Neural cell (in vitro differentiated cells): ENCODE measurements around the gene RAD51B. TPM values are rescaled to one million over a fixed set of nuclear protein-coding genes. Genes with fewer than 3 reads are reported as not detected.

ENCODE experiments used
- H2AFZ ChIP-seq: fragments of 200-600, 300-800 bp; sonication (generic), shearing (Covaris generic); 2 replicates; pipeline ENCODE4 v1.6.0; 2014; ENCODE audit warnings: low read depth, mild to moderate bottlenecking, antibody characterized with exemption, low read length, moderate library complexity
- H3F3A ChIP-seq: fragments of 200-600 bp; shearing (Covaris generic); 2 replicates; pipeline ENCODE4 v1.6.1; 2016; ENCODE audit warnings: mild to moderate bottlenecking, moderate library complexity, mixed read lengths, antibody characterized with exemption, low read length; ENCODE audit not compliant: insufficient read depth, poor library complexity, severe bottlenecking
- H3K27ac ChIP-seq: fragments of 200-600, 300-800 bp; sonication (generic), shearing (Covaris generic); 2 replicates; pipeline ENCODE4 v1.5.1; 2014; ENCODE audit warnings: mild to moderate bottlenecking, low read length, moderate library complexity
- H3K27me3 ChIP-seq: fragments of 300-800, 200-600 bp; sonication (generic), shearing (Covaris generic); 2 replicates; pipeline ENCODE4 v1.6.0; 2014; ENCODE audit warnings: mild to moderate bottlenecking, low read depth, low read length, moderate library complexity; ENCODE audit not compliant: insufficient read depth
- H3K36me3 ChIP-seq: fragments of 300-800, 200-600 bp; sonication (generic), shearing (Covaris generic); 2 replicates; pipeline ENCODE4 v1.5.1; 2014; ENCODE audit warnings: mild to moderate bottlenecking, antibody characterized with exemption, low read length, moderate library complexity; ENCODE audit not compliant: insufficient read depth
- H3K4me2 ChIP-seq: fragments of 300-800, 200-600 bp; sonication (generic), shearing (Covaris generic); 2 replicates; pipeline ENCODE4 v1.6.0; 2014; ENCODE audit warnings: mild to moderate bottlenecking, low read length
- H3K4me3 ChIP-seq: fragments of 300-800, 200-600 bp; sonication (generic), shearing (Covaris generic); 2 replicates; pipeline ENCODE4 v1.5.1; 2014; ENCODE audit warnings: mild to moderate bottlenecking, low read length, moderate library complexity
- H3K79me2 ChIP-seq: fragments of 200-600 bp; shearing (Covaris generic); replicated peaks from 2 replicates; pipeline ENCODE4 v1.6.0; 2014; ENCODE audit warnings: mild to moderate bottlenecking, low read length, moderate library complexity; ENCODE audit not compliant: insufficient read depth
- H3K9ac ChIP-seq: fragments of 300-800, 200-600 bp; sonication (generic), shearing (Covaris generic); 2 replicates; pipeline ENCODE4 v1.6.1; 2016; ENCODE audit warnings: mild to moderate bottlenecking, low read length, mixed read lengths
- H3K9me2 ChIP-seq: fragments of 200-600 bp; shearing (Covaris generic); 2 replicates; pipeline ENCODE4 v1.6.1; 2016; ENCODE audit warnings: mild to moderate bottlenecking, low read length, mixed read lengths; ENCODE audit not compliant: insufficient read depth
- H3K9me3 ChIP-seq: fragments of 200-600, 300-800 bp; sonication (generic), shearing (Covaris generic); 2 replicates; pipeline ENCODE4 v1.6.1; 2016; ENCODE audit warnings: mild to moderate bottlenecking, mixed run types, low read length, moderate library complexity, mixed read lengths
- H4K20me1 ChIP-seq: fragments of 200-600 bp; shearing (Covaris generic); 2 replicates; pipeline ENCODE4 v1.6.1; 2016; ENCODE audit warnings: mild to moderate bottlenecking, mixed run types; ENCODE audit not compliant: insufficient read depth
- EP300 ChIP-seq: fragments of 450-650 bp; conservative IDR thresholded peaks from 2 replicates; pipeline ENCODE4 v1.6.1; 2014; ENCODE audit warnings: antibody characterized with exemption, mild to moderate bottlenecking, moderate library complexity; ENCODE audit not compliant: poor library complexity, severe bottlenecking
- EZH2 ChIP-seq: fragments of 200-600, 300-800 bp; shearing (Covaris generic), sonication (generic); IDR thresholded peaks from 2 replicates; pipeline ENCODE4 v1.6.1; 2014; ENCODE audit warnings: antibody characterized with exemption, low read length, borderline replicate concordance, mild to moderate bottlenecking; ENCODE audit not compliant: insufficient read depth, poor library complexity, severe bottlenecking
- MXI1 ChIP-seq: fragments of 450-650 bp; conservative IDR thresholded peaks from 2 replicates; pipeline ENCODE4 v1.6.1; 2014; ENCODE audit warnings: antibody characterized with exemption, mild to moderate bottlenecking; ENCODE audit not compliant: poor library complexity, severe bottlenecking
- RAD21 ChIP-seq: fragments of 450-650 bp; conservative IDR thresholded peaks from 2 replicates; pipeline ENCODE4 v1.6.1; 2014; ENCODE audit warnings: antibody characterized with exemption, mild to moderate bottlenecking, moderate library complexity
- SMC3 ChIP-seq: fragments of 450-650 bp; conservative IDR thresholded peaks from 2 replicates; pipeline ENCODE4 v1.6.1; 2014; ENCODE audit warnings: antibody characterized with exemption, mild to moderate bottlenecking, moderate library complexity; ENCODE audit not compliant: poor library complexity
- TAF1 ChIP-seq: IDR thresholded peaks from 2 replicates; pipeline ENCODE4 v1.6.1; 2012; ENCODE audit warnings: low read depth
- polyA plus RNA-seq: library from polyadenylated mRNA; depleted of rRNA; stranded (reverse); fragments of >200 nt; gene quantifications from 2 replicates; pipeline ENCODE4 v1.2.3, GENCODE V29; 2014
- TF ChIP-seq, protein P1 (sequence below): IDR thresholded peaks from 2 replicates; pipeline ENCODE4 v1.6.1; 2012; ENCODE audit warnings: borderline replicate concordance
- TF ChIP-seq, protein P2 (sequence below): fragments of 450-650 bp; IDR thresholded peaks from 2 replicates; pipeline ENCODE4 v1.5.1; 2014; ENCODE audit warnings: antibody characterized with exemption, mild to moderate bottlenecking, moderate library complexity; ENCODE audit not compliant: poor library complexity, severe bottlenecking

RAD51B gene
- polyA plus RNA-seq, 1 donor from 2014 or later: 3.1 TPM

DNA sequence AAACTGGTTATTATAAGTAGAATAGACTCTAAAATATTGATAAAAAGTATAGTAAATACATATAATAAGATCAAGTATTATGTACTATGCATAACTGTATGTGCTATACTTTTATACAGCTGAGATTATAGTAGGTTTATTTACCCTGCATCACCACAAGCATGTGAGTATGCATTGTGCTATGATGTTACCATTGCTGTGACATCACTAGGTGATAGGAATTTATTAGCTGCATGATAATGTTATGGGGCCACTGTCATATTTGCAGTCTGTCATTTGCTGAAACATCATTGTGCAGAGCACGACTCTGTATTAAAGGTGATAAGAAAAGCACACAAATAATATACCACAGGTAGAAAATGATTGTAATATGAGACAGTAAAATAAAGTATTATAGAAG, 587.7 kb downstream of the RAD51B start:
- H3F3A ChIP-seq: no peaks in the 10 kb centered on the region
- H3K27me3 ChIP-seq: no peaks in the 10 kb centered on the region
- H3K9ac ChIP-seq: no peak overlapping the region
- H3K4me3 ChIP-seq: no peak overlapping the region
- H3K9me2 ChIP-seq: no peaks in the 10 kb centered on the region
- no peaks in the 10 kb centered on the region for H4K20me1 ChIP-seq
- H3K36me3 ChIP-seq: no peaks in the 10 kb centered on the region
- H3K4me2 ChIP-seq: no peak overlapping the region
- TF ChIP-seq MXI1 (no peak), TAF1 (no peak), EP300 (no peak), RAD21 (no peak), SMC3 (no peak), EZH2 (no peak)
- TF ChIP-seq, protein P1, sequence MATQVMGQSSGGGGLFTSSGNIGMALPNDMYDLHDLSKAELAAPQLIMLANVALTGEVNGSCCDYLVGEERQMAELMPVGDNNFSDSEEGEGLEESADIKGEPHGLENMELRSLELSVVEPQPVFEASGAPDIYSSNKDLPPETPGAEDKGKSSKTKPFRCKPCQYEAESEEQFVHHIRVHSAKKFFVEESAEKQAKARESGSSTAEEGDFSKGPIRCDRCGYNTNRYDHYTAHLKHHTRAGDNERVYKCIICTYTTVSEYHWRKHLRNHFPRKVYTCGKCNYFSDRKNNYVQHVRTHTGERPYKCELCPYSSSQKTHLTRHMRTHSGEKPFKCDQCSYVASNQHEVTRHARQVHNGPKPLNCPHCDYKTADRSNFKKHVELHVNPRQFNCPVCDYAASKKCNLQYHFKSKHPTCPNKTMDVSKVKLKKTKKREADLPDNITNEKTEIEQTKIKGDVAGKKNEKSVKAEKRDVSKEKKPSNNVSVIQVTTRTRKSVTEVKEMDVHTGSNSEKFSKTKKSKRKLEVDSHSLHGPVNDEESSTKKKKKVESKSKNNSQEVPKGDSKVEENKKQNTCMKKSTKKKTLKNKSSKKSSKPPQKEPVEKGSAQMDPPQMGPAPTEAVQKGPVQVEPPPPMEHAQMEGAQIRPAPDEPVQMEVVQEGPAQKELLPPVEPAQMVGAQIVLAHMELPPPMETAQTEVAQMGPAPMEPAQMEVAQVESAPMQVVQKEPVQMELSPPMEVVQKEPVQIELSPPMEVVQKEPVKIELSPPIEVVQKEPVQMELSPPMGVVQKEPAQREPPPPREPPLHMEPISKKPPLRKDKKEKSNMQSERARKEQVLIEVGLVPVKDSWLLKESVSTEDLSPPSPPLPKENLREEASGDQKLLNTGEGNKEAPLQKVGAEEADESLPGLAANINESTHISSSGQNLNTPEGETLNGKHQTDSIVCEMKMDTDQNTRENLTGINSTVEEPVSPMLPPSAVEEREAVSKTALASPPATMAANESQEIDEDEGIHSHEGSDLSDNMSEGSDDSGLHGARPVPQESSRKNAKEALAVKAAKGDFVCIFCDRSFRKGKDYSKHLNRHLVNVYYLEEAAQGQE: no peak
- TF ChIP-seq, protein P2, sequence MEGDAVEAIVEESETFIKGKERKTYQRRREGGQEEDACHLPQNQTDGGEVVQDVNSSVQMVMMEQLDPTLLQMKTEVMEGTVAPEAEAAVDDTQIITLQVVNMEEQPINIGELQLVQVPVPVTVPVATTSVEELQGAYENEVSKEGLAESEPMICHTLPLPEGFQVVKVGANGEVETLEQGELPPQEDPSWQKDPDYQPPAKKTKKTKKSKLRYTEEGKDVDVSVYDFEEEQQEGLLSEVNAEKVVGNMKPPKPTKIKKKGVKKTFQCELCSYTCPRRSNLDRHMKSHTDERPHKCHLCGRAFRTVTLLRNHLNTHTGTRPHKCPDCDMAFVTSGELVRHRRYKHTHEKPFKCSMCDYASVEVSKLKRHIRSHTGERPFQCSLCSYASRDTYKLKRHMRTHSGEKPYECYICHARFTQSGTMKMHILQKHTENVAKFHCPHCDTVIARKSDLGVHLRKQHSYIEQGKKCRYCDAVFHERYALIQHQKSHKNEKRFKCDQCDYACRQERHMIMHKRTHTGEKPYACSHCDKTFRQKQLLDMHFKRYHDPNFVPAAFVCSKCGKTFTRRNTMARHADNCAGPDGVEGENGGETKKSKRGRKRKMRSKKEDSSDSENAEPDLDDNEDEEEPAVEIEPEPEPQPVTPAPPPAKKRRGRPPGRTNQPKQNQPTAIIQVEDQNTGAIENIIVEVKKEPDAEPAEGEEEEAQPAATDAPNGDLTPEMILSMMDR: no peak
- no peaks in the 10 kb centered on the region for H3K79me2 ChIP-seq
- no peak overlapping the region for H3K27ac ChIP-seq
- H3K9me3 ChIP-seq: no peaks in the 10 kb centered on the region
- H2AFZ ChIP-seq: no peak overlapping the region

DNA sequence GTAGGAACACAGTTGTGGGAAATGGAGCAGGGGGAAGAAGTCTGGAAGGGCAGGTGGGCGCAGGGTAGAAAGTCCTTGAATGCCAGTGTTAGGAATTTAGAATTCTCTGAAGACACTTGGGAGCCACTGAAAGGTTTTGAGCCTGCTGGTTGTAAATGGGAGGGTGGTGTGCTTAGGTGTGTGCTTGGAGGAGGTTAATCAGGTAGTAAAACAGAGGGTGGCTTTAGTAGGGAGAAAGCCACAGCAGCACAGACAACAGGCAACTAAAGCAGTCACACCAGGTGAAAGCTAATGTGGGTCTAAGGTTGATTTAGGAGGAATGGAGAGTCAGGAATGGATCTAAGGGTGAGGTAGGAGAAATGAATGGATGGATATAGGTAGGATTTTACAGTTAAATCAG, 588.2 kb downstream of the RAD51B start:
- Histone ChIP-seq H3K27me3 (no peaks in the 10 kb centered on the region), H3K9me3 (no peaks in the 10 kb centered on the region), H3K36me3 (no peaks in the 10 kb centered on the region), H3K79me2 (no peaks in the 10 kb centered on the region), H2AFZ (no peak overlapping the region), H3K9me2 (no peaks in the 10 kb centered on the region), H3K27ac (no peak overlapping the region), H3K9ac (no peak overlapping the region), H3K4me3 (no peak overlapping the region), H3F3A (no peaks in the 10 kb centered on the region), H3K4me2 (no peak overlapping the region), H4K20me1 (no peaks in the 10 kb centered on the region)
- TF ChIP-seq, protein P2: no peak
- TF ChIP-seq MXI1: no peak
- TF ChIP-seq, protein P1: no peak
- TF ChIP-seq EZH2: no peak
- no peak for TF ChIP-seq SMC3
